Trophoblast cell (in vitro differentiated cells and primary cell): ENCODE results near the gene SPEG.

ENCODE experiments used
- DNase-seq, 2 donors: peaks; one replicate each; pipeline ENCODE4 v3.0.0-alpha.2; 2016
- H2AFZ ChIP-seq: 2 replicates; pipeline ENCODE4 v1.6.1; 2013; ENCODE audit warnings: low read length, moderate library complexity, mild to moderate bottlenecking; ENCODE audit not compliant: insufficient read depth, poor library complexity
- H2AK5ac ChIP-seq: 2 replicates; pipeline ENCODE4 v1.6.1; 2013; ENCODE audit warnings: mild to moderate bottlenecking, low read length
- H2BK120ac ChIP-seq: 2 replicates; pipeline ENCODE4 v1.6.1; 2013; ENCODE audit warnings: low read length, mild to moderate bottlenecking, moderate library complexity; ENCODE audit not compliant: insufficient read depth, poor library complexity
- H2BK12ac ChIP-seq: 2 replicates; pipeline ENCODE4 v1.6.1; 2013; ENCODE audit warnings: mild to moderate bottlenecking, low read length, moderate library complexity
- H2BK5ac ChIP-seq: 2 replicates; pipeline ENCODE4 v1.6.1; 2013; ENCODE audit warnings: low read length, low read depth, moderate library complexity, mild to moderate bottlenecking; ENCODE audit not compliant: poor library complexity
- H3K14ac ChIP-seq: 2 replicates; pipeline ENCODE4 v1.6.1; 2013; ENCODE audit warnings: mild to moderate bottlenecking, low read length
- H3K18ac ChIP-seq: 2 replicates; pipeline ENCODE4 v1.6.1; 2013; ENCODE audit warnings: mild to moderate bottlenecking, low read length
- H3K23ac ChIP-seq: 2 replicates; pipeline ENCODE4 v1.6.1; 2013; ENCODE audit warnings: low read length
- H3K27ac ChIP-seq: 2 replicates; pipeline ENCODE4 v1.5.1; 2013; ENCODE audit warnings: low read depth, mild to moderate bottlenecking, inconsistent platforms, low read length, moderate library complexity
- H3K27me3 ChIP-seq: 2 replicates; pipeline ENCODE4 v1.6.1; 2013; ENCODE audit warnings: inconsistent platforms, mild to moderate bottlenecking, low read length, moderate library complexity; ENCODE audit not compliant: insufficient read depth
- H3K36me3 ChIP-seq, 2 experiments: 1 replicate in 1 of 2; 2 replicates in 1 of 2; pipeline ENCODE4 v1.6.1; 2013; ENCODE audit warnings: low read length in 2 of 2, mild to moderate bottlenecking in 2 of 2, moderate library complexity in 1 of 2; ENCODE audit not compliant: insufficient read depth in 2 of 2, control insufficient read depth in 1 of 2
- H3K4ac ChIP-seq: 2 replicates; pipeline ENCODE4 v1.6.1; 2013; ENCODE audit warnings: low read depth, mild to moderate bottlenecking, low read length, moderate library complexity
- H3K4me1 ChIP-seq, 2 experiments: 1 replicate in 1 of 2; 2 replicates in 1 of 2; pipeline ENCODE4 v1.6.1; 2013; ENCODE audit warnings: low read length in 2 of 2, mild to moderate bottlenecking in 2 of 2, moderate library complexity in 1 of 2; ENCODE audit not compliant: insufficient read depth in 2 of 2, control insufficient read depth in 1 of 2
- H3K4me2 ChIP-seq: 2 replicates; pipeline ENCODE4 v1.6.1; 2013; ENCODE audit warnings: inconsistent platforms, mild to moderate bottlenecking, low read length, moderate library complexity
- H3K4me3 ChIP-seq: 2 replicates; pipeline ENCODE4 v1.5.1; 2013; ENCODE audit warnings: mild to moderate bottlenecking, low read depth, low read length, inconsistent platforms
- H3K79me1 ChIP-seq: one replicate; pipeline ENCODE4 v1.6.1; 2013; ENCODE audit warnings: low read length
- H3K79me2 ChIP-seq: 2 replicates; pipeline ENCODE4 v1.6.1; 2013; ENCODE audit warnings: low read length, mild to moderate bottlenecking; ENCODE audit not compliant: control insufficient read depth, insufficient read depth, poor library complexity
- H3K9ac ChIP-seq: 2 replicates; pipeline ENCODE4 v1.6.1; 2013; ENCODE audit warnings: mild to moderate bottlenecking, low read length
- H3K9me3 ChIP-seq: 2 replicates; pipeline ENCODE4 v1.6.1; 2013; ENCODE audit warnings: low read depth, mild to moderate bottlenecking, control low read depth, inconsistent platforms, low read length; ENCODE audit not compliant: insufficient read depth
- H4K12ac ChIP-seq: 2 replicates; pipeline ENCODE4 v1.6.1; 2013; ENCODE audit warnings: low read depth, mild to moderate bottlenecking, low read length, moderate library complexity
- H4K8ac ChIP-seq: 2 replicates; pipeline ENCODE4 v1.6.1; 2013; ENCODE audit warnings: low read depth, mild to moderate bottlenecking, low read length, moderate library complexity
- H4K91ac ChIP-seq: one replicate; pipeline ENCODE4 v1.6.1; 2013; ENCODE audit warnings: low read depth, mild to moderate bottlenecking, low read length, moderate library complexity
- WGBS: extraction: QIAGEN DNeasy Blood & Tissue Kit; methylation state at CpG from one replicate; pipeline ENCODE4 v1.1.7; 2013; ENCODE audit warnings: missing lambda C conversion rate; ENCODE audit not compliant: insufficient read length, insufficient coverage; ENCODE audit errors: extremely low coverage; 5-methylcytosine and 5-hydroxymethylcytosine counted together

SPEG gene

GRCh38 chr2:219439506-219439905, 4.9 kb downstream of the SPEG start:
- H3K4me2 ChIP-seq = no peak overlapping the region
- H4K8ac ChIP-seq = no peak overlapping the region
- DNase-seq = no peak
- H3K79me1 ChIP-seq = peaks cover 5% of the 10 kb centered on the region
- H3K79me2 ChIP-seq = peaks cover 2% of the 10 kb centered on the region
- H2BK5ac ChIP-seq = no peak overlapping the region
- H3K18ac ChIP-seq = no peak overlapping the region
- no peaks in the 10 kb centered on the region for H3K9me3 ChIP-seq
- H3K27me3 ChIP-seq = peaks cover 9% of the 10 kb centered on the region
- no peak overlapping the region for H2AK5ac ChIP-seq
- H3K9ac ChIP-seq = no peak overlapping the region
- no peak overlapping the region for H3K4me3 ChIP-seq
- no peak overlapping the region for H2AFZ ChIP-seq
- no peak overlapping the region for H2BK12ac ChIP-seq
- no peaks in the 10 kb centered on the region for H3K36me3 ChIP-seq
- no peak overlapping the region for H3K23ac ChIP-seq
- no CpG with 5 or more reads among the region's 6 CpGs for WGBS
- peaks cover 6 to 7% of the 10 kb centered on the region in 2 experiments for H3K4me1 ChIP-seq
- no peak overlapping the region for H3K27ac ChIP-seq
- no peak overlapping the region for H3K4ac ChIP-seq
- H4K12ac ChIP-seq = no peak overlapping the region
- H4K91ac ChIP-seq = no peak overlapping the region
- no peak overlapping the region for H3K14ac ChIP-seq
- no peak overlapping the region for H2BK120ac ChIP-seq

DNA sequence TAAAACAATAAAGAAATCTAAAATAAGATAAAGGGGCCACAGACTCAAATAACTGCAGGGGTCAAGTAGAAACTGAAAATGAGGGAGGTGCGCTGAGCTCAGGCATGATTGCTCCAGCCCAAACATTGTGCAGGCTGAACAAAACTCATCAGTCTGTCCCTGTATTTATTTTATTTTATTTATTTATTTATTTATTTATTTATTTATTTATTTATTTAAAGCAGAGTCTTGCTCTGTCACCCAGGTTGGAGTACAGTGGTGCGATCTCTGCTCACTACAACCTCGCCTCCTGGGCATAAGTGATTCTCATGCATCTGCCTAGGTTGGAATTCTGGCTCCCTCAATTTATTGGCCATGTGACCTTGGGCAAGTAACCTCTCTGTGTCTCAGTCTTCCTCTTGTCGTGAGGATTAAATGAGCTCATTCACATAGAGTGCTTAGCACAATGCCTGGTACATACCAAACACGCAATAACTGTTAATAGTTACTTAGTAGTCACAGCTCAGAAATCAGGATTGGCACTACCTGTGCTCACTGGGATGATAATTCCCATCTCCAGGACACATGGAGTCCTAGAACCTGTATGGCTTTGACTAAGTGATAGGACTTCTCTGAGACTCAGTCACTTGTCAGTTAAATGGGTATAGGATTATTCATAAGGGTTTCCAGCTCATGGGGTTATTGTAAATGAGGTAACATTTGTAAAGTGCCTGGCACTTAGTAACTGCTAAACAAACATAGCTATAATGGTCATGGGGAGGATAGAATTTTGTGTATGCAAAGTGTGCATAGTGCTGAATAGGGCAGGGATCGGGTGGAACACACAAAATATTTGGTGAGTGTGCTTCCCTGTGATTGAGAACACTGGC, 6.0 kb downstream of the SPEG start:
- Histone ChIP-seq H2BK12ac (no peak overlapping the region), H4K91ac (no peak overlapping the region), H3K9ac (no peak overlapping the region), H3K4ac (no peak overlapping the region), H3K4me1 (peaks cover 5 to 6% of the 10 kb centered on the region in 2 experiments), H2BK5ac (no peak overlapping the region), H3K18ac (no peak overlapping the region), H4K8ac (no peak overlapping the region), H3K36me3 (no peaks in the 10 kb centered on the region), H3K4me3 (no peak overlapping the region), H3K4me2 (no peak overlapping the region), H3K14ac (no peak overlapping the region), H3K79me2 (peaks cover 2% of the 10 kb centered on the region), H3K27me3 (peaks cover 2% of the 10 kb centered on the region), H3K27ac (no peak overlapping the region), H3K9me3 (no peaks in the 10 kb centered on the region), H3K23ac (no peak overlapping the region), H2AFZ (no peak overlapping the region), H3K79me1 (peaks cover 5% of the 10 kb centered on the region), H2AK5ac (no peak overlapping the region), H4K12ac (no peak overlapping the region), H2BK120ac (no peak overlapping the region)
- DNase-seq = peak; percentile 8 to 54
- no CpG with 5 or more reads among the region's 6 CpGs for WGBS

- peaks cover 2% of the 10 kb centered on the region for H3K27me3 ChIP-seq
- peak overlapping the region; percentile 76 for H3K14ac ChIP-seq
- H2BK120ac ChIP-seq = peak overlapping the region; percentile 80
- peak; percentile 44 to 51 for DNase-seq
- H2AFZ ChIP-seq = peak overlapping the region; percentile 99
- H3K4me2 ChIP-seq = peak overlapping the region; percentile 74
- peak overlapping the region; percentile 70 for H3K4ac ChIP-seq
- peak overlapping the region; percentile 97 for H3K18ac ChIP-seq
- peaks cover 2% of the 10 kb centered on the region for H3K79me2 ChIP-seq
- H2BK5ac ChIP-seq = no peak overlapping the region
- peak overlapping the region; percentile 73 for H4K12ac ChIP-seq
- WGBS = no CpG with 5 or more reads among the region's 78 CpGs
- peaks cover 5% of the 10 kb centered on the region for H3K79me1 ChIP-seq
- peak overlapping the region; percentile 71 for H2AK5ac ChIP-seq
- peak overlapping the region; percentile 90 for H4K91ac ChIP-seq
- peak overlapping the region; percentile 75 for H2BK12ac ChIP-seq
- peak overlapping the region; percentile 69 for H3K4me3 ChIP-seq
- H3K27ac ChIP-seq = no peak overlapping the region
- no peaks in the 10 kb centered on the region for H3K9me3 ChIP-seq
- H4K8ac ChIP-seq = peak overlapping the region; percentile 92
- no peak overlapping the region for H3K23ac ChIP-seq
- H3K4me1 ChIP-seq = peaks cover 5 to 6% of the 10 kb centered on the region in 2 experiments
- no peak overlapping the region for H3K9ac ChIP-seq
- no peaks in the 10 kb centered on the region for H3K36me3 ChIP-seq
These were observed 7.0 kb downstream of the SPEG start for GRCh38 chr2:219441451-219442255.

GRCh38 chr2:219442256-219443015, 7.8 kb downstream of the SPEG start:
- peak overlapping the region; percentile 37 for H4K8ac ChIP-seq
- H3K27me3 ChIP-seq = peaks cover 6% of the 10 kb centered on the region
- peaks cover 5% of the 10 kb centered on the region for H3K79me1 ChIP-seq
- H4K91ac ChIP-seq = peak overlapping the region; percentile 45
- no peak overlapping the region for H2BK5ac ChIP-seq
- no peak overlapping the region for H3K4ac ChIP-seq
- peak overlapping the region; percentile 74 for H3K4me2 ChIP-seq
- peak overlapping the region; percentile 29 for H2BK120ac ChIP-seq
- peak overlapping the region; percentile 14 for H2AK5ac ChIP-seq
- H2AFZ ChIP-seq = no peak overlapping the region
- peaks cover 6 to 7% of the 10 kb centered on the region in 2 experiments for H3K4me1 ChIP-seq
- H2BK12ac ChIP-seq = no peak overlapping the region
- no peak overlapping the region for H3K23ac ChIP-seq
- H3K4me3 ChIP-seq = peak overlapping the region; percentile 69
- no peak overlapping the region for H3K18ac ChIP-seq
- H3K79me2 ChIP-seq = peaks cover 2% of the 10 kb centered on the region
- no CpG with 5 or more reads among the region's 35 CpGs for WGBS
- H3K9ac ChIP-seq = no peak overlapping the region
- H3K9me3 ChIP-seq = no peaks in the 10 kb centered on the region
- DNase-seq = peak in 1 of 2 donors; percentile 15
- no peak overlapping the region for H3K27ac ChIP-seq
- H3K36me3 ChIP-seq = no peaks in the 10 kb centered on the region
- no peak overlapping the region for H3K14ac ChIP-seq
- H4K12ac ChIP-seq = no peak overlapping the region
